Calu3 (cell line): ENCODE data around the gene ZSCAN21. TPM values are rescaled to one million over a fixed set of nuclear protein-coding genes. Genes with fewer than 3 reads are reported as not detected.

Experiments used
- BruUV-seq: library from RNA; stranded (reverse); fragments of 400-500 nt; replicated peaks from 2 replicates; lab custom pipeline; 2021; lab: Mats Ljungman, UMichigan
- CTCF ChIA-PET: fragments of 300-600 bp; sonication (Branson Sonifier 250); formaldehyde crosslinking; loops from one replicate; lab custom pipeline; 2022; ENCODE audit warnings: antibody characterized with exemption; lab: Charles Lee
- DNase-seq: peaks from one replicate; pipeline ENCODE4 v3.0.0; 2022
- H3K27ac Mint-ChIP-seq: one replicate; pipeline ENCODE4 v1.8.0; 2022; ENCODE audit warnings: mixed read lengths; ENCODE audit not compliant: unreplicated experiment
- H3K27me3 Mint-ChIP-seq: one replicate; pipeline ENCODE4 v1.8.0; 2022; ENCODE audit warnings: mixed read lengths; ENCODE audit not compliant: unreplicated experiment
- H3K36me3 Mint-ChIP-seq: one replicate; pipeline ENCODE4 v1.8.0; 2022; ENCODE audit warnings: mild to moderate bottlenecking, moderate library complexity, mixed read lengths; ENCODE audit not compliant: insufficient read depth, unreplicated experiment
- H3K4me1 Mint-ChIP-seq: one replicate; pipeline ENCODE4 v1.8.0; 2022; ENCODE audit warnings: mild to moderate bottlenecking, low read depth, mixed read lengths; ENCODE audit not compliant: unreplicated experiment
- H3K4me3 Mint-ChIP-seq: one replicate; pipeline ENCODE4 v1.8.0; 2022; ENCODE audit warnings: mild to moderate bottlenecking, low read depth, moderate library complexity, mixed read lengths; ENCODE audit not compliant: unreplicated experiment
- H3K9me3 Mint-ChIP-seq: one replicate; pipeline ENCODE4 v1.8.0; 2022; ENCODE audit warnings: low read depth, mixed read lengths; ENCODE audit not compliant: unreplicated experiment
- CTCF ChIP-seq: fragments of 200-600 bp; IDR thresholded peaks from one replicate; pipeline ENCODE4 v1.8.0; 2022; ENCODE audit warnings: antibody characterized with exemption; ENCODE audit not compliant: unreplicated experiment
- intact Hi-C: fragments of 100-400 bp; cut with micrococcal nuclease; formaldehyde crosslinking; loops from one replicate; pipeline ENCODE4 v1.10.0; 2022; ENCODE audit not compliant: unreplicated experiment
- total RNA-seq: library from RNA; stranded (reverse); gene quantifications from 2 replicates; pipeline ENCODE4 v1.2.3, GENCODE V29; 2022

The ZSCAN21 gene
- total RNA-seq, 1 experiment from 2014 or later = 5.5 TPM

DNA sequence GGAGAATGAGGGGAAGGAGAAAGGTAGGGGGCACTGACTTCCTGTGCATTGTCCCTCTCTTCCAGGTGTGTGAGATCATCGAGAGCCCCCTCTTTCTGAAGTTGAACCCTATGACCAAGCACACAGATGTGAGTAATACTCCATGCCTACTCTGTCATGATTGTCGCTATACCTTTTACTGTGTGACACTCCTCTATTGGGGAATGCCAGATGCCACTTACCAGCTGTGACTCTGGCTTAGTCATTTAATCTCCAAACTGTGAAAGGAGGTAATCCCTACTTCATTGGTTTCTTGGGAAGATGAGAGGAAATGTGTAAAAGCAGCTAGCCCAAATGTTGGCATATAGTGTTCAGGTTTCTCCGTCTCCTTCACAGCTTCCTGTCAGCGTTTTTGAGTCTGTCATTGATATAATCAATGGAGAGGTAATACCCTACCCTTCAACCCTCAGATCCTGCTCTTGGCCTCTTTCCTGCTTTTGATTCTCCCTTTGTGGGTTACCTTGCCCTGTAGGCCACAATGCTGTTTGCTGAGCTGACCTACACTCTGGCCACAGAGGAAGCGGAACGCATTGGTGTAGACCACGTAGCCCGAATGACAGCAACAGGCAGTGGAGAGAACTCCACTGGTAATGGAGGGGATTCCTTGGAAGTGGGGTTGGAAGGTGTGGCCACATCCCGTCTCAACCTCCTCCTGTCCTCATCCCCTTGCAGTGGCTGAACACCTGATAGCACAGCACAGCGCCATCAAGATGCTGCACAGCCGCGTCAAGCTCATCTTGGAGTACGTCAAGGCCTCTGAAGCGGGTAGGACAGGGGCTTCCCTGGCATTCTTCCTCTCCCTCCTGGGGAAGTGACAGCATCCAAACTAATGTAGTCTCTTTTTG is 41.2 kb downstream of the ZSCAN21 start:
- H3K36me3 Mint-ChIP-seq = peaks cover 68% of the 10 kb centered on the region
- peaks cover 11% of the 10 kb centered on the region for H3K4me1 Mint-ChIP-seq
- no peak for DNase-seq
- no peak overlapping the region for H3K4me3 Mint-ChIP-seq
- intact Hi-C loops = no loop called here
- TF ChIP-seq CTCF = no peak
- no peaks in the 10 kb centered on the region for H3K9me3 Mint-ChIP-seq
- no peaks in the 10 kb centered on the region for H3K27me3 Mint-ChIP-seq
- no peak overlapping the region for H3K27ac Mint-ChIP-seq
- CTCF ChIA-PET = interaction anchor here (0.6 kb wide), 1 partner anchor 97 kb away, joined by 3 read pairs; no protein-coding TSS in a partner anchor
- no TSS peak for BruUV-seq

DNA sequence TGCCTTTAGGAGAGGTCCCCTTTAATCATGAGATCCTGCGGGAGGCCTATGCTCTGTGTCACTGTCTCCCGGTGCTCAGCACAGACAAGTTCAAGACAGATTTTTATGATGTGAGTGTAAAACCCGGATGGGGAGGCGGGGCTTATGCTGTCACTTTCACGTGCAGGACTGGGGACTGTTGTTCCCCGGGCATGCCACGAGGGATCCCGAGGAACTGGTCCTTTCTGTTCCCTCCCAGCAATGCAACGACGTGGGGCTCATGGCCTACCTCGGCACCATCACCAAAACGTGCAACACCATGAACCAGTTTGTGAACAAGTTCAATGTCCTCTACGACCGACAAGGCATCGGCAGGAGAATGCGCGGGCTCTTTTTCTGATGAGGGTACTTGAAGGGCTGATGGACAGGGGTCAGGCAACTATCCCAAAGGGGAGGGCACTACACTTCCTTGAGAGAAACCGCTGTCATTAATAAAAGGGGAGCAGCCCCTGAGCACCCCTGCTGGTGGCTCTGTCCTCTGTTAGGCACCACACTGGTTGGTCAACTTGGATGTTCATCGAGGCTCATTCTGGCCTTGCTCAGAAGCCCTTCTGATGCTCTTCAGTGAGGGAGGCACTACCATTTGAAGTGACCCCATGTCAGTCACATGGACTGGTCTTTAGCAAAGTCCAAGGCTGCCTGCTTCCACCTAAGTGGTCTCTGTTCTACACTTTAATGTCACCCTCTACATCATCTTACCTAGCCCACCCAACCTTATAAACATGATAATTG is 42.0 kb downstream of the ZSCAN21 start:
- no peak overlapping the region for H3K4me3 Mint-ChIP-seq
- no peaks in the 10 kb centered on the region for H3K27me3 Mint-ChIP-seq
- peaks cover 11% of the 10 kb centered on the region for H3K4me1 Mint-ChIP-seq
- intact Hi-C loops = no loop called here
- no peak for DNase-seq
- no peak for TF ChIP-seq CTCF
- TSS peak; percentile 82 for BruUV-seq
- H3K36me3 Mint-ChIP-seq = peaks cover 75% of the 10 kb centered on the region
- H3K9me3 Mint-ChIP-seq = no peaks in the 10 kb centered on the region
- CTCF ChIA-PET = no interaction called here
- peak overlapping the region; percentile 34 for H3K27ac Mint-ChIP-seq

DNA sequence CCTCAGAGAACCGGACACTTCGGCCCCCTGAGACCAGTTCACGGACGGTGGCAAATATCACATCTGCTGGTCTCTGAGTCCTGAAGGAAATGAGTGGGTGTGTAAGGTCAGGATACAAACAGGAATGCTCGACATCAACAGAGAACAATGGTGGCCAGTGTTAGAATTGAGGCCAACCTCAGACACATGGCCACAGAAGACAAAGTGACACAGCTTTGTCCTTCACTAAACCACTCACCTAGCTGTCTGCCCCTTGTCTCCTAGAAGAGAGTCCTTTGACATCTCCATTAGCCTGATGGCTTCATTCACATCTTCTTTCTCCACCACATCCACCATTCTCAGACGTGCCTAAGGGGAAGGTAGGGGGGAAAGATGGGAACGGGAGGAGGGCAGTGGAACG is 43.5 kb downstream of the ZSCAN21 start:
- no peak for DNase-seq
- Mint-ChIP-seq H3K27me3 (no peaks in the 10 kb centered on the region), H3K27ac (no peak overlapping the region), H3K4me1 (peaks cover 13% of the 10 kb centered on the region), H3K36me3 (peaks cover 88% of the 10 kb centered on the region), H3K4me3 (no peak overlapping the region), H3K9me3 (no peaks in the 10 kb centered on the region)
- no peak for TF ChIP-seq CTCF
- CTCF ChIA-PET = no interaction called here
- no TSS peak for BruUV-seq
- intact Hi-C loops = no loop called here

DNA sequence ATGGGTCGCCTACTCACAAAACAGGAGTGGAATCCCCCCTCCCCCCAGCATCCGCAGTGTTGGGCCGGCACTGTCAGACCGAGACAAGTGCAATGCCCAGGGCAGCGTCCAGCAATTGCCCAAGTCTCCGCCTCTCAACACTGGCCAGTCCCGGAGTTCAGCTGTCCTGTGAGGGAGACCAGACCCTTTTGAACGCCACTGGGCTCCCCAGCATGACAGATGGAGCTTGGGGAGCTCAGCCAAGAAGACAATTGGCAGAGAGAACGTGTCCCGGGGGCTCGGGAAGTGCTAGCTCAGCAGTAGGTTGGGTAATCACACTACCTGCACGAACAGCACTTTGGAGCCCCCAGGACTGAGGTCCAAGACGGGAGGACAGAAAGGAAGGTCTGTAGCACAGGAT is 43.9 kb downstream of the ZSCAN21 start:
- Mint-ChIP-seq H3K4me3 (no peak overlapping the region), H3K36me3 (peaks cover 91% of the 10 kb centered on the region), H3K9me3 (no peaks in the 10 kb centered on the region), H3K27ac (no peak overlapping the region), H3K27me3 (no peaks in the 10 kb centered on the region), H3K4me1 (peaks cover 17% of the 10 kb centered on the region)
- intact Hi-C loops = no loop called here
- TF ChIP-seq CTCF = no peak
- DNase-seq = no peak
- no TSS peak for BruUV-seq
- CTCF ChIA-PET = no interaction called here
